ENCODE measurements around the gene TXNDC8. TPM values are rescaled to one million over a fixed set of nuclear protein-coding genes. Genes with fewer than 3 reads are reported as not detected.

The TXNDC8 gene
- total RNA-seq, 1 experiment from 2014 or later, result not detected

DNA sequence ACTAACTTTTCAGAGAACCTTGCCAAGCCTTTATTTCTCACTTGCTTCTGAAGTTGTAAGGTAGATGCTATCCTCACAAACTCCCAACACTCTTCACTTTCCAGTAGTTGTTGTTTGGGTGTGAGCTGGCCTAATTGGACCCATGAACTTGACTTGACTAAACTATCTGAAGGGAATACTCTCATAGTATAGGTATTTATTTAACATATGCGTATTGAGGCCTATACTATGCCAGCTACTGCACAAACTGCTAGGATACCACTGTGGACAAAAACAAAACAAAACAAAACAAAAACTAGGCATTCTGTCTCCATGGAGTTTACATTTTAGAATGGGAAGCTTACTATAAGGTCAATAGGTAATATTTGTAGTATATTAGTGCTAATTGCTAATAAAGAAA, 1.3 kb downstream of the TXNDC8 start:
- BruUV-seq (replicated peaks), result no TSS peak
- Histone ChIP-seq H3K36me3 (ENCODE audit: control insufficient read depth, insufficient read depth, low read length) (no peaks in the 10 kb centered on the region), H3K4me1 (ENCODE audit: control insufficient read depth, insufficient read depth, low read length) (no peaks in the 10 kb centered on the region), H3K9me3 (ENCODE audit: control insufficient read depth, insufficient read depth, low read depth, low read length) (no peaks in the 10 kb centered on the region), H3K4me3 (ENCODE audit: low read depth in 2 of 2, low read length in 2 of 2) (no peak overlapping the region), H3K27ac (ENCODE audit: low read length) (no peak overlapping the region), H3K27me3 (ENCODE audit: control insufficient read depth, insufficient read depth, low read length) (no peaks in the 10 kb centered on the region)
- in situ Hi-C loops (cut with HindIII; ENCODE audit: low pct_unique_long_range_greater_than_20kb, low sequenced_read_pairs) (no loop called here), intact Hi-C loops (cut with micrococcal nuclease; ENCODE audit: unreplicated experiment) (no loop called here)
- ATAC-seq (no peak), DNase-seq (ENCODE audit: low read depth, low spot score) (no peak)
- CTCF ChIA-PET, result no interaction called here
- POLR2A ChIA-PET, result no interaction called here
- TF ChIP-seq, protein P1, sequence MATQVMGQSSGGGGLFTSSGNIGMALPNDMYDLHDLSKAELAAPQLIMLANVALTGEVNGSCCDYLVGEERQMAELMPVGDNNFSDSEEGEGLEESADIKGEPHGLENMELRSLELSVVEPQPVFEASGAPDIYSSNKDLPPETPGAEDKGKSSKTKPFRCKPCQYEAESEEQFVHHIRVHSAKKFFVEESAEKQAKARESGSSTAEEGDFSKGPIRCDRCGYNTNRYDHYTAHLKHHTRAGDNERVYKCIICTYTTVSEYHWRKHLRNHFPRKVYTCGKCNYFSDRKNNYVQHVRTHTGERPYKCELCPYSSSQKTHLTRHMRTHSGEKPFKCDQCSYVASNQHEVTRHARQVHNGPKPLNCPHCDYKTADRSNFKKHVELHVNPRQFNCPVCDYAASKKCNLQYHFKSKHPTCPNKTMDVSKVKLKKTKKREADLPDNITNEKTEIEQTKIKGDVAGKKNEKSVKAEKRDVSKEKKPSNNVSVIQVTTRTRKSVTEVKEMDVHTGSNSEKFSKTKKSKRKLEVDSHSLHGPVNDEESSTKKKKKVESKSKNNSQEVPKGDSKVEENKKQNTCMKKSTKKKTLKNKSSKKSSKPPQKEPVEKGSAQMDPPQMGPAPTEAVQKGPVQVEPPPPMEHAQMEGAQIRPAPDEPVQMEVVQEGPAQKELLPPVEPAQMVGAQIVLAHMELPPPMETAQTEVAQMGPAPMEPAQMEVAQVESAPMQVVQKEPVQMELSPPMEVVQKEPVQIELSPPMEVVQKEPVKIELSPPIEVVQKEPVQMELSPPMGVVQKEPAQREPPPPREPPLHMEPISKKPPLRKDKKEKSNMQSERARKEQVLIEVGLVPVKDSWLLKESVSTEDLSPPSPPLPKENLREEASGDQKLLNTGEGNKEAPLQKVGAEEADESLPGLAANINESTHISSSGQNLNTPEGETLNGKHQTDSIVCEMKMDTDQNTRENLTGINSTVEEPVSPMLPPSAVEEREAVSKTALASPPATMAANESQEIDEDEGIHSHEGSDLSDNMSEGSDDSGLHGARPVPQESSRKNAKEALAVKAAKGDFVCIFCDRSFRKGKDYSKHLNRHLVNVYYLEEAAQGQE (IDR thresholded peaks at IDR 0.05; ENCODE audit: insufficient read depth in 1 of 2, low read depth in 2 of 2, low read length in 1 of 2), result no peak
- TF ChIP-seq CTCF (IDR thresholded peaks at IDR 0.05) (no peak), POLR2AphosphoS5 (IDR thresholded peaks at IDR 0.05; ENCODE audit: low read depth, low read length) (no peak)

DNA sequence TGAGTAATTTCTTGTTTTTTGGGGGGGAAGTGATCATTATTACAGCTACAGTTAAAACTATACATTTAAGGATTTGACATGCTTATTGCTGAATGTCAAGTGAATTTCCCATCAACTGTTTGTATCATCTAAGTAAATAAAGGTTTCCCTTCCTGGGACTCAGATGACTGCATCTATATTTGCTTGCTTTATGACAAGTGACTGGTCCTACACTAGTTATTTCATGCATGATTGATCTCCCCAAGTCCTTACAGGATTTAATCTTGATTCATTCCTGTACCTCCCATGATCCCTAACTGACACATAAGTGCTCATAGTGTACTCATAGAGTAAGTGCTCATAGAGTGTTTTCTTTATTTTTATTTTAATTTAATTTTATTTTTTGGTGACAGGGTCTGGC, 2.8 kb downstream of the TXNDC8 start:
- H3K36me3 ChIP-seq (ENCODE audit: control insufficient read depth, insufficient read depth, low read length), result no peaks in the 10 kb centered on the region
- no peak for ATAC-seq
- ChIA-PET CTCF (no interaction called here), POLR2A (no interaction called here)
- H3K27me3 ChIP-seq (ENCODE audit: control insufficient read depth, insufficient read depth, low read length), result no peaks in the 10 kb centered on the region
- no peak for DNase-seq (ENCODE audit: low read depth, low spot score)
- no peak for TF ChIP-seq TCF7L2 (IDR thresholded peaks at IDR 0.05; ENCODE audit: low read depth, low read length)
- TF ChIP-seq POLR2AphosphoS5 (IDR thresholded peaks at IDR 0.05; ENCODE audit: low read depth, low read length), result no peak
- TF ChIP-seq, protein P1 (IDR thresholded peaks at IDR 0.05; ENCODE audit: insufficient read depth in 1 of 2, low read depth in 2 of 2, low read length in 1 of 2), result no peak
- no peak for TF ChIP-seq CTCF (IDR thresholded peaks at IDR 0.05)
- TF ChIP-seq SIN3A (IDR thresholded peaks at IDR 0.05; ENCODE audit: borderline replicate concordance, insufficient read depth, low read depth, low read length), result no peak
- H3K9me3 ChIP-seq (ENCODE audit: control insufficient read depth, insufficient read depth, low read depth, low read length), result no peaks in the 10 kb centered on the region
- H3K27ac ChIP-seq (ENCODE audit: low read length), result no peak overlapping the region
- in situ Hi-C loops (cut with HindIII; ENCODE audit: low pct_unique_long_range_greater_than_20kb, low sequenced_read_pairs), result no loop called here
- H3K4me1 ChIP-seq (ENCODE audit: control insufficient read depth, insufficient read depth, low read length), result no peaks in the 10 kb centered on the region
- BruUV-seq (replicated peaks), result no TSS peak
- intact Hi-C loops (cut with micrococcal nuclease; ENCODE audit: unreplicated experiment), result no loop called here
- H3K4me3 ChIP-seq (ENCODE audit: low read depth in 2 of 2, low read length in 2 of 2), result no peak overlapping the region

All from Panc1 (cell line).